ENCODE data around the gene SLC25A34. TPM values are rescaled to one million over a fixed set of nuclear protein-coding genes. Genes with fewer than 3 reads are reported as not detected.

Gene SLC25A34
- total RNA-seq, 4 donors from 2014 or later: 0.38 to 1.8 (median 0.99) TPM

- no peak for TF ChIP-seq POLR2A (IDR thresholded peaks at IDR 0.05)
- no peak for TF ChIP-seq CTCF (IDR thresholded peaks at IDR 0.05)
- 83 to 95% methylated on average over 5 of the region's 5 CpGs for WGBS, 2 donors
- intact Hi-C loops (cut with DNase I; ENCODE audit: low total_unique reads): no loop called here
- no peak for DNase-seq (ENCODE audit: low spot score in 2 of 2)
- H3K4me3 ChIP-seq (ENCODE audit: low read depth, poor library complexity, severe bottlenecking): no peak overlapping the region
Observed at GRCh38 chr1:15748264-15748663, 12.2 kb downstream of the SLC25A34 start.

DNA sequence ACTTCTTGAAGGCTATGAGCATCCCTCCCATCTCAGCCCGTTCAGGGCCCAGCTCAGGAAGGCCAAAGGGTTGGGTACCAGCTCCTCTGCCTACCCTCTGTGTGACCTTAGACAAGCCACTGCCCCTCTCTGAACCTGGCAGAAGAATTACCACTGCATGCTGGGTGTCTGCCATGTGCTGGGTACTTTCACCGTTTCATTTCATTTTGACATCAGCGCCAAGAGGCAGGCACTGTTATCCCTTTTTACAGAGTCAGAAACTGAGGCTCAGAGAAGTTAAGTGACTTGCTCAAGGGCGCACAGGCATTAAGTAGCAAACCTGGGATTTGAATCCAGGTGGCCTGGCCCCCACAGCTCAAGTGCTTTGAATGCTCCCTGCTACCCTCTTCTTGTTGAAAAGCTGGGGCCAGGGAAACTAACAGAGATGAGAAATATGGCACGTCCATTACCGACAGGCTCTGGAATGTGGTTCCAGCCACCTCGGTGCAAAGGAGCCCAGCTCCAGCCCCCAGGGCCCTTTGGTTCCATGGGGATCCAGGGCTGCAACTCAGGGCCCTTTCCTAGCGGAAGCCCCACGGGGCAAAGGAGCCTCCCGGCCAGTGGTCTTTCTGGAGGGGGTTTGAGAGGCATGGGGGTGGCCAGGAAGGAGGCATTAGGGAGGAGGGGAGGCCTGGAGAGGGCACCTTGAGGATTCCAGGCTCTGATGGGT is 12.8 kb downstream of the SLC25A34 start:
- 87 to 92% methylated on average over 9 to 10 of the region's 10 CpGs for WGBS, 2 donors
- no peak for DNase-seq (ENCODE audit: low spot score in 2 of 2)
- TF ChIP-seq POLR2A (IDR thresholded peaks at IDR 0.05) (no peak), CTCF (IDR thresholded peaks at IDR 0.05) (no peak)
- H3K4me3 ChIP-seq (ENCODE audit: low read depth, poor library complexity, severe bottlenecking): no peak overlapping the region
- intact Hi-C loops (cut with DNase I; ENCODE audit: low total_unique reads): no loop called here

DNA sequence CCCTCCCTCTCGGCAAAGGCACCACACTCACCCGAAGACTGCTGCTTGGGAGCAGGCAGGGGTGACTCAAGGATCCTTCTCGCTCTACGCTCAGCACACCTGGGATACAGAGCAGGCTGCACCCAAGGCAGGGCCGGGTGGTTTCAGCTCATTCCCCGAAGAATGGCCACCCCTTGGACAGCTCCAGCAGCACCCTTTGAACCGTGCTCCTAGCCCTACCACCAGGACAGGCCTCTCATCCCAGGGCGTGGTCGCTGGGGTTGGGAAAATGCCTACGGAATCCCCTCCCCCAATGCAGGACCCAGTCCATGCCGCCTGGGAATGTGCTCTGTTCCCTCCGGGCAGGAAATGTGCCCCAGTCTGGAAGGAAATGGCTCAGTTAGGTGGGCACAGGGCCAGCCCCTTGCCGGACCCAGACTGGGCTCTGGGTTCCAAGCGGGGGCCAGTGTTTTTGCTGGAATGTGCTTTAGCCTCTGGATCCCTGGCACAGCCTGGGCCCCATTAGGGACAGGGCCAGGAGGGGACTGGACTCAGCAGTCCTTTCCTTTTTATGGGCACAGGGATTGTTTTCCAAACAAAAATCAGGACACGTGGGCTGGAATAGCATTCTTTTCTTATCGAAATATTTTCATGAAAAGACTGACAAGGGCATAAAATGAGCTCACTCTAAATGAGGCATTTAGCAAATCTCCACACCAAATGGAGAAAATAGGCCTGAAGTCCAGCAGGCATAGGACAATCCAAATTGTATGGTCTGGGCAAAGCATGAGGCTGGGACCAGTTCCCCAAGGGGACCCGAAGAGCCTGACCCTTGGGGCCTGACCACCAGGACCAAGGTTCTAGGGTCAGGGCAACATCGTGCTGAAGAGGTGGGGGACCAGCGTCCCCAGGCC is 13.6 kb downstream of the SLC25A34 start:
- TF ChIP-seq POLR2A (IDR thresholded peaks at IDR 0.05): no peak
- no peak for TF ChIP-seq CTCF (IDR thresholded peaks at IDR 0.05)
- DNase-seq (ENCODE audit: low spot score in 2 of 2): no peak
- 60 to 66% methylated on average over 15 of the region's 19 CpGs for WGBS, 2 donors
- H3K4me3 ChIP-seq (ENCODE audit: low read depth, poor library complexity, severe bottlenecking): no peak overlapping the region
- intact Hi-C loops (cut with DNase I; ENCODE audit: low total_unique reads): no loop called here

- H3K4me3 ChIP-seq (ENCODE audit: low read depth, poor library complexity, severe bottlenecking): no peak overlapping the region
- no peak for DNase-seq (ENCODE audit: low spot score in 2 of 2)
- no peak for TF ChIP-seq CTCF (IDR thresholded peaks at IDR 0.05)
- no peak for TF ChIP-seq POLR2A (IDR thresholded peaks at IDR 0.05)
- 88 to 90% methylated on average over 12 of the region's 12 CpGs for WGBS, 2 donors
- intact Hi-C loops (cut with DNase I; ENCODE audit: low total_unique reads): no loop called here
Observed at GRCh38 chr1:15750924-15751323, 14.9 kb downstream of the SLC25A34 start.

DNA sequence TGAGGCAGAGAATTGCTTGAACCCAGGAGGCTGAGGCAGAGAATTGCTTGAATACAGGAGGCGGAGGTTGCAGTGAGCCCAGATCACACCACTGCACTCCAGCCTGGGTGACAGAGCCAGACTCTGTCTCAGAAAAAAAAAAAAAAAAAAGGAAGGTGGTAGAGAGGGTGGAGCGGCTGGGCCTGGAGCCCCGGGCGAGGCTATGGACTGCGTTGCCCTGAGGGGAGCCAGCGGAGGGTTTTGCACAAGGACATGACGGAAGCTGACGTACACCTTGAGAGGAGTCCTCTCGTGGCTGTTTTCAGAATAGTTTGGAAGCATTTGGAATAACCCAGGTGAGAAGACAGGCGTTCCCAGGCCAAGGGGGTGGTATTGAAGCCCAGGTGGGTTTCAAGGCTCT is 15.7 kb downstream of the SLC25A34 start:
- TF ChIP-seq CTCF (IDR thresholded peaks at IDR 0.05) (no peak), POLR2A (IDR thresholded peaks at IDR 0.05) (no peak)
- DNase-seq (ENCODE audit: low spot score in 2 of 2): no peak
- WGBS, 2 donors: 71 to 81% methylated on average over 10 of the region's 10 CpGs
- H3K4me3 ChIP-seq (ENCODE audit: low read depth, poor library complexity, severe bottlenecking): no peak overlapping the region
- intact Hi-C loops (cut with DNase I; ENCODE audit: low total_unique reads): no loop called here

Data from lower leg skin (tissue), 4 donors.